NCI-H2196 (cell line): Measurements from ENCODE around the gene EYA2.

Experiments
- DNase-seq: peaks from one replicate; lab custom pipeline; 2025; ENCODE audit not compliant: unreplicated experiment; lab: John Stamatoyannopoulos, UW

Gene EYA2

DNA sequence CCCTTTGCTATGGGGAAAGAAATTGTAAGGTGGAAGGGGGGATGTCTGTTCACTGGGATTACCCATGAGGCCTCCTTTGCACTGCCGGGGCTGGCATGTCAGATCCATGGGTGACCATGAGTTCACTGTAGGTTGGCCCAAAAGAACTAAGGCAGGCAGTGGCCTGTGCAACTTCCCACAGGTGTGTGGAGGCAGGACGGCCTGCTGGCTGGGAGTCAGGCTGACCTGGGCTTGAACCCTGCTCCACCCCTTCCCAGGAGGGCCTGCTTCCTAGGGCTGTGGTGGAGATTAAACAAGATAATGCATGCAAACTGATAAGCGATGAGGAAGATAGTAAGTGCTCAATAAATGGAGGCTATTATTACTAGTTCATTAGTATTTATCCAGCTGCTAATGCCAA, 163.0 kb downstream of the EYA2 start:
- DNase-seq, result no peak

DNA sequence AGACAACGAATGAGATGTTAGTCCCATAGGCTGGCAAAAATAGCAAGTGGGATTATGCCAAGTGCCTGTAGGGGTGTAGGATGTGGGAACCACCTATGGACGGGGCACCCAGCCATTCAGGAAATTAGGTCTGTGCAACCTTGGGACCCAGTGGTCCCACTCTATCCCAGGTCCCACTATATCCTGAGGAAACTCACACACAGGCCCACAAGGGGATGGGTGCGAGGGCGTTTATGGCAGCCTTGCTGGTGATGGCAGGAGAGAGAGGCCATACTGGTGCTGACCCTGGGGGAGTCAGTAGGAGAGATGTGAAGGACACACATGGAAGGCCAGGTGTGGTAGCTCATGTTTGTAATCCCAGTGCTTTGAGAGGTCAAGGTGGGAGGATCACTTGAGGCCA, 163.6 kb downstream of the EYA2 start:
- DNase-seq, result no peak

DNA sequence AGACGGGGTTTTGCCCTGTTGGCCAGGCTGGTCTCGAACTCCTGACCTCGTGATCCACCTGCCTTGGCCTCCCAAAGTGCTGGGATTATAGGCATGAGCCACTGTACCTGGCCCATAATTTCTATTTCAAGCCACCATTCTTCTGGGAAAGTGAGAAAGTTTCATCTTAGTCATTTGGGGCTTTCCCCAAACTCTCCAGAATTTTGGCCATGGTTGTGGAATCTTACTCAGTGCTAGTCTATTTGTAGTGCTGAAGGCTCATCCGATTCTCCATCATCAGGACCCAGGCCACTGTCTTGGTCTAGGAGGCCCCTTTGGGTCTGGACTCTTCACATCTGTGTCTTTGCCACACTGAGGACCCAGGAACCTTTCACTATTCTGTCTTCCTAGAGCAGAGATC, 164.9 kb downstream of the EYA2 start:
- no peak for DNase-seq

DNA sequence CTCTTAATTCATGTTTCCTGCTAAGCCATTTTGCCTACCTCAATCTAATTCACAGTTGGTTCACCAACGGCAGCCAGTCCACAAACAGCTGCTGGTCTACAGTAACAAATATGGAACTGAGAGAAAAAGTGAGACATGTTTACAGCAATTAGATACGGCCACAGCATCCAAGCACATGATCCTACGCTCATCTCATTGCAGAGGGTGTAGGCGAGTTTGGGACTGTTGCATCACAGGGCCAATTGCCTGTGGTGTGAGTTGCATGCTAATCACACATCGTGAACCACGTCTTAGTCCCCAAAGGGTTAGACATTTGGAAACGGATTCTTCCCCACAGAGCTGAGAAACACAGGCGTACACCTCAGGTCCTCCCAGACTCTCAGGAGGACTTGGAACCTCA, 166.9 kb downstream of the EYA2 start:
- DNase-seq, result no peak

GRCh38 chr20:47062226-47062890, 167.7 kb downstream of the EYA2 start:
- DNase-seq, result no peak

- DNase-seq, result peak; percentile 10
Measured at GRCh38 chr20:47063407-47063806, 168.8 kb downstream of the EYA2 start.

DNA sequence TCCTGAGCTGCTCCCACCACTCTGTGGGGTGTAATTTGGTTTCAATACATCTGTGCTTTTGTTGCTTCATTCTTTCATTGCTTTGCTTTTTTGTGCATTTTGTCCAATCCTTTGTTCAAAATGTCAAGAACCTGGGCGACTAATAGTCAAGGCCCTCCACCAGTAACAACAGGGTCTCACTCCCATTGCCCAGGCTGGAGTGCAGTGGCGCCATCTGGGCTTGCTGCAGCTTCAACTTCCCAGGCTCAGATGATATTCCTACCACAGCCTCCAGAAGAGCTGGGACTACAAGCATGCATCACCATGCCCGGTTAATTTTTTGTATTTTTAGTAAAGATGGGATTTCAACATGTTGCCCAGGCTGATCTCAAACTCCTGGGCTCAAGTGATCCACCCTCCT, 169.2 kb downstream of the EYA2 start:
- no peak for DNase-seq

- DNase-seq, result no peak
Measured at GRCh38 chr20:47066484-47067270, 172.0 kb downstream of the EYA2 start.

- DNase-seq, result no peak
Measured at GRCh38 chr20:47067776-47068175, 173.1 kb downstream of the EYA2 start.

GRCh38 chr20:47070176-47070575, 175.5 kb downstream of the EYA2 start:
- no peak for DNase-seq

DNA sequence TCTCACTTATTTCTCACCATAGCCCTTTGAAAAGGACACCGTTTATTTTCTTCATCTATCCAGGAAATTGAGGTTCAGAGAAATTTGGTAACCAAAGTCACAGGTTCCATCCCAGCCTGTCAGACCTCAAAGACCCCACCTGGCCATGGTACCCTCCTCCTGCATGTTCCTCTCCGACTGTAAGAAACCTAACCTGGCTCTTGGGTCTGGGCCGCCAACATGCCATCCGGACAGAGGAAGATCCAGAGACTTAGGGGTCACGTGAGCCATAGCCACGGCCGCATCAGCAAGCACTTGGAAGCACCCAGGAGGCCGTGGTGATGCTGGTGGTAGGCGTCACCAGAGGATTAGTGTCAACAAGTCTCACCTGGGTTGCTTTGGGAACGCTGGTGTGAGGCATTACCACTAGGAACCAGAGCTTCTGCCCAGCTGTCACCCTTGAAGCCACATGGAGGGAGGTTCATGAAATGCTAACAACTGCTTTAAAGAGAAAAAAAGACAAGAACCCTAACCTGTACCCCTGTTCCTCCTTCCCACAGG, 177.1 kb downstream of the EYA2 start:
- no peak for DNase-seq

- no peak for DNase-seq
Measured at GRCh38 chr20:47073766-47074475, 179.3 kb downstream of the EYA2 start.

- DNase-seq, result no peak
Measured at GRCh38 chr20:47075263-47075662, 180.6 kb downstream of the EYA2 start.

DNA sequence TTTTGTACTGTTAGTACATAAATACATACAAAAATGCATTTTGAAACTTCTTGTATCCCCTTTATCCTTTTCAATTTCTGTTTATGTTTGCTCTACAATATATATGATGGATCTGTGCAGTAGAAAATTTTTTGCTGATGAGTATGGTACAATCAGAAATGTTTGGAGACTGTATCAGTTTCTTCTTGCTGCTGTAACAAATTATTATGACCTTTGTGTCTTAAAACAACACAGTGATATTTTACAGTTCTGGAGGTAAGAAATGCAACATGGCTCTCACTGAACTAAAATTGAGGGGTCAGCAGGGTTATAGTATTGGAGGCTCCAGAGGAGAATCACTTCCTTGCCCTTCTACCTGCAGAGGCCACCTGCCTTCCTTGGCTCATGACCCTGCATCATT, 184.4 kb downstream of the EYA2 start:
- no peak for DNase-seq

DNA sequence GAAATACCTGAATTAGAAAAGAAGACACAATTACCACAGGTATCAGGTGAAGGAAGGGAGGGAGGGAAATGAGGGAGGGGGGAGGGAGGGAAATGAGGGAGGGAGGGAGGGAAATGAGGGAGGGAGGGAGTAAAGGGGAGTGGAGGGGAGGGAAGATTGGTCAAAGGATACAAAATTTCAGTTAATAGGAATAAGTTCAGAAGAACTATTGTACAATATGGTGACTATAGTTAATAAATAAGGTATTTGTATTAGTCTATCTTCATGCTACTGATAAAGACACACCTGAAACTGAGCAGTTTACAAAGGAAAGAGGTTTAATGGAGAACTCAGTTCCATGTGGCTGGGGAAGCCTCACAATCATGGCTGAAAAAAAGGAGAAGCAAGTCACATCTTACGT, 185.7 kb downstream of the EYA2 start:
- no peak for DNase-seq

GRCh38 chr20:47086316-47086715, 191.7 kb downstream of the EYA2 start:
- DNase-seq, result no peak

DNA sequence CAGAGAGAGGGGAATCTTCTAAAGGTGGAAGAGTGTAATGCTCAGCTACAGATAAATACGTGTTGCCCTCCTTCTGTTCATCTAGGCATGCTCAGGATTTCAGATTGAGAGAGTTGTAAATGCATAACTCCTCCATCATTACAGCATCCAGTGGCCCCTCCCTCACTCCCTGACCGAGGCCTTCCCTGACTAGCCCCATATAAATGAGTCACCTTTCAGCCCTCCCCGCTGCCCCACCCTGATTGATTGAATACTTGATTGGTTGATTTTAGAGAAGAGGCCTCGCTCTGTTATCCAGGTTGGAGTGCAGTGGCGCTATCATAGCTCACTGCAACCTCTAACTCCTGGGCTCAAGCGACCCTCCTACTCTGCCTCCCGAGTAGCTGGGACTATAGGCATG, 193.7 kb downstream of the EYA2 start:
- no peak for DNase-seq

- DNase-seq, result no peak
Measured at GRCh38 chr20:47089151-47089550, 194.5 kb downstream of the EYA2 start.

DNA sequence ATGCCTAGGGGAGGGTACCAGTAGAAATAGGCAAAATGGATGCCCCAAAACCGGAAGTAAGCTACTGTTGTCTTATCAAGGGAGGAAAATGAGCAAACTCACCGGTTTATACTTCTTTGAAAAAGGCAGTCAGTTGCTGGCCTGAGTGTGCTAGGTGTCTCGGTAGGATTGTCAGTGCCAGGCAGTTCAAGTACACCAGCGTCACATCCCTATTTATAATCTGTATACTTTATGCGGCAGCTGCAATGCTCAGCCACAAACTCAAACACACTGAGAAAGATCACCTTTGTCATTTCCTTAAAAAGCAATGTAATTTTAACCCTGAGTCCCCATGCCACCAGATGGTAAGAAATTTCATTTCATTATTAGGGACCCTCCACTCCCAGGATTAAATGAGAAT, 196.2 kb downstream of the EYA2 start:
- DNase-seq, result no peak

- DNase-seq, result no peak
Measured at GRCh38 chr20:47093320-47093966, 198.8 kb downstream of the EYA2 start.

DNA sequence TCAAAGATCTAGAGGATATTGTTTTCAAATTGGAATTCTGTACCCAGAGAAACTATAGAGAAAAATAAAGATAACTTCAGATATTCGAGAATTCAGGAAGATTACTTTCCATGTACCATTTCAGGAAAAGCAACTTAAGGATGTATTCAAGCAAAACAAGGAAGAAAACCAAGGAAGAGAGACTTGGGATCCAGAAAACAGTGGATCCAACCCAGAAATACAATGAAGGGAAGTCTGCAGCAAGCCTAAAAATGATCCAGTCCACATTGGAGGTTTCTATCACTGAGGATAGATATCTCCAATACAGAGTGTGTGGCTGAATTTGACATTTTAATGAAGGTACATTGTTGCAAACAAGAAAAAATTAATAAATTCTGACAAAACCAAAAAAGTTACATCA, 201.0 kb downstream of the EYA2 start:
- no peak for DNase-seq
